ENCODE results near the gene SENP1. TPM values are rescaled to one million over a fixed set of nuclear protein-coding genes. Genes with fewer than 3 reads are reported as not detected.

Gene SENP1
- total RNA-seq, 3 donors from 2014 or later: 14.4 to 36.1 (median 30.2) TPM

DNA sequence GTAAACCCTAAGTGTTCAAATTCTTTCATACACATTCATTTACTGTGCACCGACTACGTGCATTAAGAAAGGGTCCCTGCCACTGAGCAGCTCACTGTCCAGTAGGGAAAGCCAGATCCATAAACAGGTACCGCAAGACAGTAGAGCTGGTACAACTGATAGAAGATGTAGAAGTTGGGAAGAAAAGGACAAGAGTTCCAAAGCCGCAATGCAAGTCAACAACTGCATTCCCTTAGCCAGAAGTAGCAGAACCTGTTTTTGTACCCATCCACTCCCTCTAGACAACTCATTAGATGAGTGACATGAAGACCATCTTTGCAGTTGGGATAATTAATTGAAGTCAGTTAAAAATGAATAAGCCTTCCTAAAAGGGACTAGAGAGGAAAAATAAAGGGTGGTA lies 1.3 kb downstream of the SENP1 start:
- Histone ChIP-seq H3K27ac (no peak overlapping the region), H3K4me1 (peaks cover 0 to 6% of the 10 kb centered on the region in 2 donors), H3K9me3 (no peaks in the 10 kb centered on the region), H3K27me3 (no peaks in the 10 kb centered on the region), H3K4me3 (peak overlapping the region; percentile 84 to 100 (median 88)), H3K36me3 (no peaks in the 10 kb centered on the region)
- no peak for TF ChIP-seq POLR2A (IDR thresholded peaks at IDR 0.05)
- TF ChIP-seq, protein P1, sequence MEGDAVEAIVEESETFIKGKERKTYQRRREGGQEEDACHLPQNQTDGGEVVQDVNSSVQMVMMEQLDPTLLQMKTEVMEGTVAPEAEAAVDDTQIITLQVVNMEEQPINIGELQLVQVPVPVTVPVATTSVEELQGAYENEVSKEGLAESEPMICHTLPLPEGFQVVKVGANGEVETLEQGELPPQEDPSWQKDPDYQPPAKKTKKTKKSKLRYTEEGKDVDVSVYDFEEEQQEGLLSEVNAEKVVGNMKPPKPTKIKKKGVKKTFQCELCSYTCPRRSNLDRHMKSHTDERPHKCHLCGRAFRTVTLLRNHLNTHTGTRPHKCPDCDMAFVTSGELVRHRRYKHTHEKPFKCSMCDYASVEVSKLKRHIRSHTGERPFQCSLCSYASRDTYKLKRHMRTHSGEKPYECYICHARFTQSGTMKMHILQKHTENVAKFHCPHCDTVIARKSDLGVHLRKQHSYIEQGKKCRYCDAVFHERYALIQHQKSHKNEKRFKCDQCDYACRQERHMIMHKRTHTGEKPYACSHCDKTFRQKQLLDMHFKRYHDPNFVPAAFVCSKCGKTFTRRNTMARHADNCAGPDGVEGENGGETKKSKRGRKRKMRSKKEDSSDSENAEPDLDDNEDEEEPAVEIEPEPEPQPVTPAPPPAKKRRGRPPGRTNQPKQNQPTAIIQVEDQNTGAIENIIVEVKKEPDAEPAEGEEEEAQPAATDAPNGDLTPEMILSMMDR (IDR thresholded peaks at IDR 0.05): no peak
- TF ChIP-seq POLR2AphosphoS5 (IDR thresholded peaks at IDR 0.05): no peak
- no peak for DNase-seq (ENCODE audit: low spot score in 2 of 2)
- intact Hi-C loops (cut with DNase I; ENCODE audit: low total_unique reads): no loop called here

DNA sequence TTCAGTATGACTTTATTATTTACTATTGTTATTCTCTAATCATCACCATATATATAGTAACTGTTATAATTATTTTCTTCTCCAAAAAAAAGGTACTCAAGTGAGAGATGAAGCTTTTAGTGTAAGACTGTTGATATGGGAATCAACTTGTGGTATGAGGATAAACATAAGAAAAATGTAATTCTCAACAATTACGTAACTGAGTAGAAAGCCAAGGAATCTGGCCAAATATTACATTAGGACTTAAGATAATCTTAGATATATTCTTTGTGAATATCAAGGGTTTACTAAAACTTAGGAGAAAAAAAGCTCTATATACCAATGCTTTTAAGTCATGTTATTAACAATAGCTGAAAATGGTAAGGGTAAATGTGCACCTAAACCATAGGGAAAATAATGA lies 13.3 kb downstream of the SENP1 start:
- no peak for DNase-seq (ENCODE audit: low spot score in 2 of 2)
- Histone ChIP-seq H3K9me3 (no peaks in the 10 kb centered on the region), H3K27ac (no peak overlapping the region), H3K36me3 (no peaks in the 10 kb centered on the region), H3K27me3 (no peaks in the 10 kb centered on the region), H3K4me3 (no peak overlapping the region), H3K4me1 (no peaks in the 10 kb centered on the region)
- intact Hi-C loops (cut with DNase I; ENCODE audit: low total_unique reads): no loop called here
- no peak for TF ChIP-seq POLR2AphosphoS5 (IDR thresholded peaks at IDR 0.05)
- TF ChIP-seq, protein P1 (IDR thresholded peaks at IDR 0.05): no peak

DNA sequence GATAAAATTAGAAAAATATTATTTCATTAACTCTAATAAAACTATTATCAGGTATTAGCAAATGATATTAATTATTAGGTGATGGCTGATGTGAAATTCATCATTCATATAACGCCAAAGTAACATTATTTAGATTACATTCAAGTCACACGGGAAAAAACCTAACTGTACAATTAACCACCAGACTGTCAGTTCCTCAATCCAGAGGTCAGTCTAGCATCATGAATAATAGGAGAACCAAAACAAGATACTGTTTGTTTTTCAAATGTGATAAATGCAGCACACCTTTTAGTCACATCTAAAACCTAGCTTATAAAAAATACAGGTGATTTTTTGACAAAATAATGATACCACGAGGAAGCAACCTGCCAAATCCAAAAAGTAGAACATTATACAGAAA lies 19.6 kb downstream of the SENP1 start:
- no peak for DNase-seq (ENCODE audit: low spot score in 2 of 2)
- Histone ChIP-seq H3K36me3 (no peaks in the 10 kb centered on the region), H3K4me1 (no peaks in the 10 kb centered on the region), H3K27ac (no peak overlapping the region), H3K9me3 (no peaks in the 10 kb centered on the region), H3K4me3 (no peak overlapping the region), H3K27me3 (no peaks in the 10 kb centered on the region)
- intact Hi-C loops (cut with DNase I; ENCODE audit: low total_unique reads): no loop called here
- TF ChIP-seq, protein P1 (IDR thresholded peaks at IDR 0.05): no peak
- no peak for TF ChIP-seq POLR2A (IDR thresholded peaks at IDR 0.05)
- TF ChIP-seq POLR2AphosphoS5 (IDR thresholded peaks at IDR 0.05): no peak

DNA sequence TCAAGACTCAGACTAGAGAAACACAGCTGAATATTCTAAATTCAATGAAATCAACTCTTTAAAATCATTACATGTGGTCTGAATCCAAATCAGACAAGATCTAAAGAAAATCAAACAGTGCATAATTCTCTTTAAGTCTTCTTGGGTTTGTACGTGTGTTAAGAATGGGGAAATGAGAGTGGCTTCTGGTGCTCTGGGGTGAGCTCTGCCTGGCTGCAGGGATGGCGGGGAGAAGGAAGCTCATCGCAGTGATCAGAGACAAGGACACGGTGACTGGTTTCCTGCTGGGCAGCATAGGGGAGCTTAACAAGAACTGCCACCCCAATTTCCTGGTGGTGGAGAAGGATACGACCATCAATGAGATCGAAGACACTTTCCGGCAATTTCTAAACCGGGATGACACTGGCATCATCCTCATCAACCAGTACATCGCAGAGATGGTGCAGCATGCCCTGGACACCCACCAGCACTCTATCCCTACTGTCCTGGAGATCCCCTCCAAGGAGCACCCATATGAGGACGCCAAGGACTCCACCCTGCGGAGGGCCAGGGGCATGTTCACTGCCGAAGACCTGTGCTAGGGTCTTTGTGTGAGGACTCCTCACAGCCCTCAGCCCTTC lies 20.9 kb downstream of the SENP1 start:
- no peak overlapping the region for H3K27ac ChIP-seq
- H3K9me3 ChIP-seq: no peaks in the 10 kb centered on the region
- TF ChIP-seq, protein P1 (IDR thresholded peaks at IDR 0.05): no peak
- TF ChIP-seq POLR2AphosphoS5 (IDR thresholded peaks at IDR 0.05) (no peak), POLR2A (IDR thresholded peaks at IDR 0.05) (no peak)
- no peaks in the 10 kb centered on the region for H3K4me1 ChIP-seq
- no peak overlapping the region for H3K4me3 ChIP-seq
- DNase-seq (ENCODE audit: low spot score in 2 of 2): no peak
- H3K36me3 ChIP-seq: no peaks in the 10 kb centered on the region
- H3K27me3 ChIP-seq: no peaks in the 10 kb centered on the region
- intact Hi-C loops (cut with DNase I; ENCODE audit: low total_unique reads): no loop called here

DNA sequence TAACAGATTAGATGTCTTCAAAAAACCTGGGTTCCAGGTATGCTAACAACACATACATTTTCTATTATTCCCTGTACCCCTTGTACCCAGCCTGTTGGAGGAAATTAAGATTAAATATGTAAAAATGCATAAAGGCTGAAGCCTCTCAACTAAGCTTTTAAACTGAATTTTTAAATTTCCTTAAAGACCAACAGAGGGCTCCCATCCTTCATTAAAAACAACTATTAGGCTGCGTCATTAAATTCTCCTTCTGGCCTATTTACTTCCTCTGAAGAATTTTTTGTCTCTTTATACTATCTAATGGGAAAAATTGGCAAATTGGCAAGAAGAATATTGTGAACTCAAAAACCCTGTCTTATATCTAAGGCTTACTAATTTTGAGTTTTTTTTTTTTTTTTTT lies 21.8 kb downstream of the SENP1 start:
- DNase-seq (ENCODE audit: low spot score in 2 of 2): no peak
- H3K9me3 ChIP-seq: no peaks in the 10 kb centered on the region
- no peak overlapping the region for H3K27ac ChIP-seq
- no peak for TF ChIP-seq POLR2A (IDR thresholded peaks at IDR 0.05)
- TF ChIP-seq, protein P1 (IDR thresholded peaks at IDR 0.05): peak in 2 of 3 donors; percentile 19 to 33
- H3K4me3 ChIP-seq: no peak overlapping the region
- intact Hi-C loops (cut with DNase I; ENCODE audit: low total_unique reads): no loop called here
- no peaks in the 10 kb centered on the region for H3K36me3 ChIP-seq
- H3K27me3 ChIP-seq: no peaks in the 10 kb centered on the region
- H3K4me1 ChIP-seq: no peaks in the 10 kb centered on the region
